ENCODE data around the gene RPN2. TPM values are rescaled to one million over a fixed set of nuclear protein-coding genes. Genes with fewer than 3 reads are reported as not detected.

RPN2 gene
- total and polyA plus RNA-seq, 2 of the 13 experiments (the other 11 are each of a cell fraction or from before 2014, with no cell fraction given), result 587 to 1,818 TPM

DNA sequence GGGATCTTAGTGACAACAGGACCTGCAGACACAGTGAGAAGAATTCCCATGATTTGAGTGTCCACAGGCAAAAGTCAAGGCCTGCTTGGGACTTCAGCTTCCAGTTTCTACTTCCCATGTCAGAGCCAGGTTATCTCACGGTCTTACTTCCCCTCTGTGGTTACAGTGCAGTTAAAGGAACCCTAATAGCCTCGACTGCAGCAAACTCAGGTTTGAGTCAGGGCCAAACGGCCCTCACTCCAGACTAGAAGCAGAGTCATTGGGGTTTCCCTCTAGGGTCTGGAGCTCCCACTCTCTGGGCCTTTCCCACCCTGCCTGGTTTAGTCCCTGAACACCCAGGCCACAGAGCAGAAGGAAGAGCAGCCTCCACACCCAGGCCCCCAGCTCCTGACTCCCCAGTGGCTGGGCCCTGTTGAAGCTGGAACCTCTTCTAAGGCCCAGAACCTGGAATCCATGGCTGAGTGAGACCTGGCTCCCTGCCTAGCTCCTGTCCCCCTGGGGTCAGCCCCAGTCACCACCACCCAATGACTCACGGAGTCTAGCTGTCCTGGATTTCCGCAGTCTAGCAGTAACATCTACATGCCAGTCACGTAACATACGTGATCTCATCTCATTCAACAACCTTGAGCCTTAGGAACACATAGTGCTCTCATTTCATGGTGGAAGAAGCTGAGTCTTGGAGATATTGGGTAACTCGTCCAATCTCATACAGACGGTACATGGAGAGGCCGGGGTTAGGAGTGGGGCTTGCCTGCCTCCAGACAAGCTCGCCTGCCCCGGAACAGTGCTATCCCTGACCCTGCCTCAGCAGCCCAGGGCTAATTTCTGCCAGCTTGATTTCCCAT is 91.7 kb downstream of the RPN2 start (continued):
- TF ChIP-seq, protein P1, sequence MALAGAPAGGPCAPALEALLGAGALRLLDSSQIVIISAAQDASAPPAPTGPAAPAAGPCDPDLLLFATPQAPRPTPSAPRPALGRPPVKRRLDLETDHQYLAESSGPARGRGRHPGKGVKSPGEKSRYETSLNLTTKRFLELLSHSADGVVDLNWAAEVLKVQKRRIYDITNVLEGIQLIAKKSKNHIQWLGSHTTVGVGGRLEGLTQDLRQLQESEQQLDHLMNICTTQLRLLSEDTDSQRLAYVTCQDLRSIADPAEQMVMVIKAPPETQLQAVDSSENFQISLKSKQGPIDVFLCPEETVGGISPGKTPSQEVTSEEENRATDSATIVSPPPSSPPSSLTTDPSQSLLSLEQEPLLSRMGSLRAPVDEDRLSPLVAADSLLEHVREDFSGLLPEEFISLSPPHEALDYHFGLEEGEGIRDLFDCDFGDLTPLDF (CRISPR knock-in tag; IDR thresholded peaks at IDR 0.05), result no peak
- TF ChIP-seq ZNF563 (CRISPR knock-in tag; IDR thresholded peaks at IDR 0.05) (peak; percentile 30; the same call in 1 of the 2 replicates), ZNF782 (CRISPR knock-in tag; IDR thresholded peaks at IDR 0.05; ENCODE audit: borderline replicate concordance) (0 out of 2 replicates have a peak, but pooled peaks have one; percentile 45), NR3C1 (CRISPR knock-in tag; IDR thresholded peaks at IDR 0.05) (no peak), TCF12 (IDR thresholded peaks at IDR 0.05) (no peak), TCF12 (CRISPR knock-in tag; IDR thresholded peaks at IDR 0.05) (0 out of 2 replicates have a peak, but pooled peaks have one; percentile 33), ZMAT3 (CRISPR knock-in tag; conservative IDR thresholded peaks at IDR 0.05) (peak; percentile 75; the same call in 1 of the 2 replicates), ZNF350 (CRISPR knock-in tag; IDR thresholded peaks at IDR 0.05; ENCODE audit: borderline replicate concordance, low read depth) (0 out of 2 replicates have a peak, but pooled peaks have one; percentile 35)
- TF ChIP-seq, protein P2, sequence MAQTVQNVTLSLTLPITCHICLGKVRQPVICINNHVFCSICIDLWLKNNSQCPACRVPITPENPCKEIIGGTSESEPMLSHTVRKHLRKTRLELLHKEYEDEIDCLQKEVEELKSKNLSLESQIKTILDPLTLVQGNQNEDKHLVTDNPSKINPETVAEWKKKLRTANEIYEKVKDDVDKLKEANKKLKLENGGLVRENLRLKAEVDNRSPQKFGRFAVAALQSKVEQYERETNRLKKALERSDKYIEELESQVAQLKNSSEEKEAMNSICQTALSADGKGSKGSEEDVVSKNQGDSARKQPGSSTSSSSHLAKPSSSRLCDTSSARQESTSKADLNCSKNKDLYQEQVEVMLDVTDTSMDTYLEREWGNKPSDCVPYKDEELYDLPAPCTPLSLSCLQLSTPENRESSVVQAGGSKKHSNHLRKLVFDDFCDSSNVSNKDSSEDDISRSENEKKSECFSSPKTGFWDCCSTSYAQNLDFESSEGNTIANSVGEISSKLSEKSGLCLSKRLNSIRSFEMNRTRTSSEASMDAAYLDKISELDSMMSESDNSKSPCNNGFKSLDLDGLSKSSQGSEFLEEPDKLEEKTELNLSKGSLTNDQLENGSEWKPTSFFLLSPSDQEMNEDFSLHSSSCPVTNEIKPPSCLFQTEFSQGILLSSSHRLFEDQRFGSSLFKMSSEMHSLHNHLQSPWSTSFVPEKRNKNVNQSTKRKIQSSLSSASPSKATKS (CRISPR knock-in tag; IDR thresholded peaks at IDR 0.05), result no peak
- TF ChIP-seq, protein P3, sequence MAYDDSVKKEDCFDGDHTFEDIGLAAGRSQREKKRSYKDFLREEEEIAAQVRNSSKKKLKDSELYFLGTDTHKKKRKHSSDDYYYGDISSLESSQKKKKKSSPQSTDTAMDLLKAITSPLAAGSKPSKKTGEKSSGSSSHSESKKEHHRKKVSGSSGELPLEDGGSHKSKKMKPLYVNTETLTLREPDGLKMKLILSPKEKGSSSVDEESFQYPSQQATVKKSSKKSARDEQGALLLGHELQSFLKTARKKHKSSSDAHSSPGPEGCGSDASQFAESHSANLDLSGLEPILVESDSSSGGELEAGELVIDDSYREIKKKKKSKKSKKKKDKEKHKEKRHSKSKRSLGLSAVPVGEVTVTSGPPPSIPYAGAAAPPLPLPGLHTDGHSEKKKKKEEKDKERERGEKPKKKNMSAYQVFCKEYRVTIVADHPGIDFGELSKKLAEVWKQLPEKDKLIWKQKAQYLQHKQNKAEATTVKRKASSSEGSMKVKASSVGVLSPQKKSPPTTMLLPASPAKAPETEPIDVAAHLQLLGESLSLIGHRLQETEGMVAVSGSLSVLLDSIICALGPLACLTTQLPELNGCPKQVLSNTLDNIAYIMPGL (CRISPR knock-in tag; IDR thresholded peaks at IDR 0.05; ENCODE audit: borderline replicate concordance in 1 of 2, low read depth in 1 of 2), result no peak

All from HepG2 (cell line).